ENCODE data around the gene GALNT9. TPM values are rescaled to one million over a fixed set of nuclear protein-coding genes. Genes with fewer than 3 reads are reported as not detected.

Gene GALNT9
- total RNA-seq, 1 donor, result not detected

DNA sequence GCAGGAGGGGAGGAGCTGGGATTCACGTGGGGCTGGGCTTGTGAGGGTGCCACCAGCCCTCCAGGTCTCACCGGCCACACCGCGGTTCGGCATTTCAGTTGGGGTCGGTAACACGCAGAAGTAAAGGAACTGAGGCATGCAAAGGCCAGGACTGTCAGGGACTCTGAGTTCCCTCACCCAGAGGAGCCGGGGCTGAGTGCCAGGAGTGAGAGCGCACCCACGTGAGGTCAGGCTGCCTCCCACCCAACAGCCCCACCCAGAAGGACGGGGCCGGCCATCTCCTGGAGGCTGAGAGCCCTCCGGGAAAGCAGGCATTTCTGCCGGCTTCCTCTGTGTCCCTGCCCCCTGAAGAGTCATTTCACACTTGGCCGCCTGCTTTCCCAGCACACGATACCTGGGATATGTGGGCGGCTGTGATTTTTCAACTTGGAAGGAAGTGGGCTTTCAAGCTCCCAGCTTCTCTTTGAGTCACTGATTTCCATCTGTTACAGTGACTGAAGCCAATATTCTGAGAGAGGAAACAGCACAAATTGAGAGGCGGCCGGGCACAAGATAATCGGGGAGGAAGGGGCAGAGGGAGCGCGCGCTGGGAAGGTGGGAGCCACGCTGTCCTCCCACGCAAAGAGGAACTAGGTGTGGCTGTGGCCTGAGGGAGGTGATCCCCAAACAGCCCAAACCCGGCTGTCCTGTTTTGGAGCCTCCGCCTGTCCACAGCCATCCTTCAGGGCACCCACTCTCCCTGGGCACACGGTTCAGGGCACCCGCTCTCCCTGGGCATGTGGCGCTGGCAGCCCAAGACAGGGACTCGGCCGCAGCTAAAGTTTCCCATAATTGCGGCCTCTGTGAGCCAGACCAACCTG, 19.0 kb downstream of the GALNT9 start:
- DNase-seq (ENCODE audit: low read depth), result no peak
- no peak overlapping the region for H3K4me3 ChIP-seq (ENCODE audit: low read depth, low read length)
- TF ChIP-seq, protein P1, sequence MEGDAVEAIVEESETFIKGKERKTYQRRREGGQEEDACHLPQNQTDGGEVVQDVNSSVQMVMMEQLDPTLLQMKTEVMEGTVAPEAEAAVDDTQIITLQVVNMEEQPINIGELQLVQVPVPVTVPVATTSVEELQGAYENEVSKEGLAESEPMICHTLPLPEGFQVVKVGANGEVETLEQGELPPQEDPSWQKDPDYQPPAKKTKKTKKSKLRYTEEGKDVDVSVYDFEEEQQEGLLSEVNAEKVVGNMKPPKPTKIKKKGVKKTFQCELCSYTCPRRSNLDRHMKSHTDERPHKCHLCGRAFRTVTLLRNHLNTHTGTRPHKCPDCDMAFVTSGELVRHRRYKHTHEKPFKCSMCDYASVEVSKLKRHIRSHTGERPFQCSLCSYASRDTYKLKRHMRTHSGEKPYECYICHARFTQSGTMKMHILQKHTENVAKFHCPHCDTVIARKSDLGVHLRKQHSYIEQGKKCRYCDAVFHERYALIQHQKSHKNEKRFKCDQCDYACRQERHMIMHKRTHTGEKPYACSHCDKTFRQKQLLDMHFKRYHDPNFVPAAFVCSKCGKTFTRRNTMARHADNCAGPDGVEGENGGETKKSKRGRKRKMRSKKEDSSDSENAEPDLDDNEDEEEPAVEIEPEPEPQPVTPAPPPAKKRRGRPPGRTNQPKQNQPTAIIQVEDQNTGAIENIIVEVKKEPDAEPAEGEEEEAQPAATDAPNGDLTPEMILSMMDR (IDR thresholded peaks at IDR 0.05; ENCODE audit: insufficient read depth, low read depth, low read length), result no peak

DNA sequence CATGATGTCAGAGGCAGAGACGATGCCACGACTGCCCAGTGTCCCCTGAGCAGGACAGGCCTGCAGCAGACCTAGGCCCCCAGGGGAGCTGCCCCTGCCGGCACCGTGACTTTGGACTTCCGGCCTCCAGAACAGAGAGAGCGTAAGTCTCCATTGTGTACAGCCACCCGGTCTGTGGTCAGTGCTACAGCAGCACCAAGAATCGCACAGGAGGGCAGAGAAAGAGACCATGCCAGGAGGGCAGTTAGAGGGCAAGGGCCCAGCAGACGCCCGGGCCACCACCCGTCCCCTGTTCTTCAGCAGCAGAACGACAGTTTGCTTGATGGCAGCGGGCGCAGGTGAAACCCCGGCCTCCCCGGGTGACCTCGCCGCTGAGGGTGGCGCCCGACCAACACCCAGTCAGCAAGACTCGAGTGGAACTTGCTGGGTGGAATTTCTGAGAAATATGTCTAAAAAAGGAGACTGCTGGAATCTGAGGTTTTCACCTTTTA, 19.7 kb downstream of the GALNT9 start:
- DNase-seq (ENCODE audit: low read depth), result no peak
- TF ChIP-seq, protein P1 (IDR thresholded peaks at IDR 0.05; ENCODE audit: insufficient read depth, low read depth, low read length), result no peak

DNA sequence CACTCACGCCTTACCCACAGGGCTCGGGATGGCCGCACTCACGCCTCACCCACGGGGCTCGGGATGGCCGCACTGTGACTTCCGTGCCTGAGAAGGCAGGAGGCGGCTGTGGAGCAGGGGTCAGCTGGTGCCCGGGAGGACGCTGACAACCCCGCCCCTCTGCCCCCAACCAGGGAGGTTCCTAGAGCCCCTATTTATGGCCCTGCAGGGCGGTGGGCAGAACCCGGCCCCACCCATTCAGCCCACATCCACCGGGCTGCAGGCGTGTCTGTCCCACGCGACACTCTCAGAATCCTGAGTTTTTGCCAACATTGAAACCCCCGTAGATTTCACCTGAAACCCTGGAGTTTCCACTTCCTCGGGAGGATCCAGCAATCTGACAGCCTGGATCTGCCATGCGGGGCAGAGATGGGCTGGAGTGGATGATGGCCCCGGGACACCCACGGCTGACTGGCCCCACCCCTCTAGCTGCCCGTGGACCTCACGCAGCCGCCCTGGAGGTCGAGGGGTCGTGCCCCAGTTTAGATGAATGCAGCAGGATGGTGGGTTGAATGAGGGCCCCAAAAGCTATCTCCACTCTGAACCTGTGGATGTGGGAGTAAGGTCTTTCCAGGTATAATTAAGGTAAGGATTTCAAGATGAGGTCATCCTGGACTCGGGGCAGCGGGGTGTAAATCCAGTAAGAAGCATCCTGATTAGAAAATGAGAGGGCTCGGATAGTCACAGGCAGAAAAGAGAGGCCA, 20.4 kb downstream of the GALNT9 start:
- TF ChIP-seq, protein P1 (IDR thresholded peaks at IDR 0.05; ENCODE audit: insufficient read depth, low read depth, low read length), result no peak
- DNase-seq (ENCODE audit: low read depth), result no peak
- no peak overlapping the region for H3K4me3 ChIP-seq (ENCODE audit: low read depth, low read length)

More for the DNA sequence above, 19.7 kb downstream of the GALNT9 start:
- no peak overlapping the region for H3K4me3 ChIP-seq (ENCODE audit: low read depth, low read length)

DNA sequence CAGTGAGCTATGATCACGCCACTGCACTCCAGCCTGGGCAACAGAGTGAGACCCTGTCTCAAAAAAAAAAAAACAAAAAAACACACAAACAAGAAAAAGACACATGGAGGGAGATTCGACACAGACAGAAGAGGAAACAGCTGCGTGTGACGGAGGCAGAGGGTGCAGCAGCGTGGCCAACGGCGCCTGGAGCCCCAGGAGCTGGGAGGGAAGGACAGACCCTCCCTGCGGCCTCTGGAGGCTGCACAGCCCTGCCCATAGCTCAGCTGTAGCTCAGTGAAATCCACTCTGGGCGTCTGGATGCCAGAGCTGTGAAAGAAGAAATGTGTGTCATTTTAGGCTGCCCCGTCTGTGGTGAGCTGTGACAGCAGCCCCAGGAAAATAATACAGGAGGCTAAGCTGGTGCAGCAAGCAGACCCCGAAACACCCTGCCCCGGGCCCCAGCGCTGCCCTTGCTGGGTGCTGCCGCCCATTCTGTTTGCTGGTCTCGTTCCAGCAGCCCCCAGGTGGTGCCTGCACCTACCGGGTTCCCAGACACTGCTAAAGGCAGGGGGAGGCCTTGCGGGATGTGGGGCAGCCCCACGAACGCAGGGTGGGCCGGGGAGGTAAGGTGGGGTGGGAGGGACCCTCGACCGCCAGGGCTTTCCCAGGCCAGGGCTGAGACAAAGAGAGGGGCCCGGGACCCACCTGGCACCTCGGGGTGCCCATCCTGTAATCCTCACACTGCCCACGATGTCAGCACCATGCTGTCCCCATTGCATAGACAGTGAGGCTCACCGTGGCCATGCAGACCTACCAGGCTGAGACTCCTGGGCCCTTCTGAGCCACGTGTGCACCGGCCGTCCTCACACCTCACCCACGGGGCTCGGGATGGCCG, 21.2 kb downstream of the GALNT9 start:
- H3K4me3 ChIP-seq (ENCODE audit: low read depth, low read length), result no peak overlapping the region
- no peak for DNase-seq (ENCODE audit: low read depth)
- TF ChIP-seq, protein P1 (IDR thresholded peaks at IDR 0.05; ENCODE audit: insufficient read depth, low read depth, low read length), result no peak

DNA sequence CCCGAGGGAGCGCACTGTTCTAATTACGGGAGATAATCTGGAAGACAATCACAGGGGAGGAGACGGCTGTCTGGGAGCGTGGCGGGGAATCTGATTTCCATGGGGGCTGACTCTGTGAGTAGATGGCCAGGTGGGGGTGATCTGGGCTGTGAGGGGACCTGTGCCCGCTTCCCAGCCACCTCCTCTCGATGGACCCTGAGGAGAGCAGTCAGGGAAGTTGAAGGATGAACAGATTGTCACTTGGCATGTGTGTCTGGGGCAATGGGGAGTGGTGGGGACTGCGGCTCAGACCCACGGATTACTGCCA, 22.6 kb downstream of the GALNT9 start:
- no peak overlapping the region for H3K4me3 ChIP-seq (ENCODE audit: low read depth, low read length)
- TF ChIP-seq, protein P1 (IDR thresholded peaks at IDR 0.05; ENCODE audit: insufficient read depth, low read depth, low read length), result no peak
- DNase-seq (ENCODE audit: low read depth), result no peak
